H1 (cell line): ENCODE measurements around the gene MYH6. TPM values are rescaled to one million over a fixed set of nuclear protein-coding genes. Genes with fewer than 3 reads are reported as not detected.

ENCODE experiments used
- ATF3 ChIP-seq: IDR thresholded peaks from 2 replicates; pipeline ENCODE4 v1.6.1; 2011; ENCODE audit warnings: low read depth, mild to moderate bottlenecking, low read length; ENCODE audit not compliant: insufficient read depth
- EGR1 ChIP-seq: IDR thresholded peaks from 2 replicates; pipeline ENCODE4 v1.6.1; 2011; ENCODE audit warnings: low read depth, low read length, borderline replicate concordance
- HDAC6 ChIP-seq: IDR thresholded peaks from one replicate; pipeline ENCODE4 v1.7.1; 2012; ENCODE audit warnings: low read depth, mild to moderate bottlenecking, inconsistent platforms, low read length, moderate library complexity
- SIN3A ChIP-seq, 2 experiments: IDR thresholded peaks in 1 of 2; conservative IDR thresholded peaks in 1 of 2; 2 replicates each; pipeline ENCODE4 v1.6.1; 2011 to 2012; ENCODE audit warnings: low read length in 2 of 2, improper control_type of control experiment in 1 of 2, low read depth in 1 of 2, mild to moderate bottlenecking in 1 of 2
- polyA plus RNA-seq, 7 experiments: library from polyadenylated mRNA; depleted of rRNA in 3 of 7; stranded (reverse) in 5 of 7; unstranded in 2 of 7; fragments of >200 nt in 5 of 7; fragments of 200-250 nt in 2 of 7; gene quantifications; 1 replicate in 5 of 7; 2 replicates in 1 of 7; 4 replicates in 1 of 7; pipeline versions ENCODE4 v1.2.1 to v1.2.3, GENCODE V29; 2011 to 2013; ENCODE audit warnings: missing spikeins in 2 of 7, mixed read lengths in 2 of 7
- total RNA-seq: library from RNA; stranded (reverse); fragmentation: NEBNext Ultra II Directional; extraction: Animal tissue kit (Norgen Biotek cat#: 25700); gene quantifications from 2 replicates; pipeline ENCODE4 v1.2.1, GENCODE V29; 2021

MYH6 gene
- total and polyA plus RNA-seq, 2 of the 8 experiments (the other 6 are each of a cell fraction or from before 2014, with no cell fraction given): 0.03 TPM; not detected in 1

GRCh38 chr14:23399591-23399990, 8.5 kb downstream of the MYH6 start (continued):
- TF ChIP-seq ATF3 (no peak), HDAC6 (no peak), EGR1 (no peak), SIN3A (conservative IDR thresholded peaks at IDR 0.05 in 1 of 2, IDR thresholded peaks at IDR 0.05 in 1 of 2; ENCODE audit: low read depth in 1 of 2, low read length in 2 of 2) (no peak)
- TF ChIP-seq, all 59 proteins: peak for 0
